Subcutaneous adipose tissue (tissue), 4 donors: ENCODE data around the gene FAM186B. TPM values are rescaled to one million over a fixed set of nuclear protein-coding genes. Genes with fewer than 3 reads are reported as not detected.

Experiments
- CTCF ChIP-seq: fragments of 450-650 bp; IDR thresholded peaks from one replicate; pipeline ENCODE4 v1.5.1; 2016; ENCODE audit warnings: low read depth, mild to moderate bottlenecking, control low read depth, antibody characterized with exemption, moderate library complexity
- total RNA-seq, 4 donors: library from RNA; depleted of rRNA; stranded (reverse); fragments of >200 nt; gene quantifications; one replicate each; pipeline ENCODE4 v1.1.0, GENCODE V29; 2016

Gene FAM186B
- total RNA-seq, 4 donors from 2014 or later, result 0.17 to 0.66 (median 0.53) TPM

- no peak for TF ChIP-seq CTCF
Observed at GRCh38 chr12:49548822-49549648, 56.4 kb downstream of the FAM186B start.

GRCh38 chr12:49548481-49548821 is 57.0 kb downstream of the FAM186B start:
- no peak for TF ChIP-seq CTCF

- no peak for TF ChIP-seq CTCF
Observed at GRCh38 chr12:49547090-49547690, 58.2 kb downstream of the FAM186B start.

GRCh38 chr12:49546481-49546880 is 59.0 kb downstream of the FAM186B start:
- no peak for TF ChIP-seq CTCF

GRCh38 chr12:49545815-49546214 is 59.6 kb downstream of the FAM186B start:
- no peak for TF ChIP-seq CTCF

GRCh38 chr12:49543914-49544815 is 61.3 kb downstream of the FAM186B start:
- no peak for TF ChIP-seq CTCF
